ENCODE data around the gene AQP3.
"Not testable (repeated sequence)": the region's sequence is repeated elsewhere in the genome, so short reads cannot be mapped to it uniquely, and the experiment has no call there.

Gene AQP3

DNA sequence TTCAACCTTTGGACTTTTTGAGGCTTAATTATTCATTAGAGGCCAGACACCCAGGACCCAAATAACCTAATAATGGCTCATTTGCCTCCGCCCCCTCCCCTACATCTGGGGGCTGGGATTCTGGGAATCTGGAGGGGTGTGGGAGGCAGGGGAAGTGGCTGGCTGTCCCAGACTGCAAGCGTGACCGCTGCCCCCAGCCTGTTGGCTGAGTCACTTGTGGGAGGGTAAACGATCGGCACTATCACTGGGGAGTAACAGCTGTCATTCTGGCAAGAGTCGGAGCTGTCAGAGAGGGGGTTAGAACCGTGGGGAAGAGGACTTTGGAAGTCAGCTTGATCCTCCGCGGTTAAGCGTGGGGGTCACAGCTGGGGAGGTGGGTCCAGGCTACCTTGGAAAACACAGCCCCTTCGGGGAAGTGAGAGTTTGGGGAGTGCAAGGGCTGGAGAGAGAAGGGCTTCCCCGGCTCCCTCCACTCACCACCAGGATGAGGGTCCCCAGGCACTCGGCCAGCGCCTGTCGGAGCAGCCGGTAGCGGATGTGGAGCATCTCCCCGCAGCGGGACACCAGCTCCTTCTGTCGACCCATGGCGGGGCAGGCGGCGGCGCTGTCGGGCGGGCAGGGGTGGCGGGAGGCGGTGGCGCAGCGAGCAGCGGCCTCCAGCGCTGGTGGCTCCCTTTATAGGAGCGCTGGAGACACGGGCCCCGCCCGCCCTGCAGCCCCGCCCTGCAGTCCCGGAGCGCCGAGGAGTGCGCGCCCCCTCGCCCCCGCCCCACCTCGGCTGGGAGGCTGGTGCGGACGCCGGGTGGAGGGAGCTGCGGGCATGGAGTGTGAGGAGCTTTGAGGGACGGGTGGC is at the start of gene AQP3:
Gene AQP3 (minus strand): TSS at position 648 of the 853 bp plus-strand sequence. CDS start 63 bp downstream, at position 585.
- peak within 1 kb of the TSS; percentile 88 for H3K27ac Mint-ChIP-seq
- no peaks in the 10 kb centered on the region for H3K36me3 Mint-ChIP-seq
- H3K4me3 Mint-ChIP-seq = peak within 1 kb of the TSS; percentile 91
- H3K4me1 Mint-ChIP-seq = peaks cover 59% of the 10 kb centered on the region
- no peaks in the 10 kb centered on the region for H3K27me3 Mint-ChIP-seq
- no peaks in the 10 kb centered on the region for H3K9me3 Mint-ChIP-seq

DNA sequence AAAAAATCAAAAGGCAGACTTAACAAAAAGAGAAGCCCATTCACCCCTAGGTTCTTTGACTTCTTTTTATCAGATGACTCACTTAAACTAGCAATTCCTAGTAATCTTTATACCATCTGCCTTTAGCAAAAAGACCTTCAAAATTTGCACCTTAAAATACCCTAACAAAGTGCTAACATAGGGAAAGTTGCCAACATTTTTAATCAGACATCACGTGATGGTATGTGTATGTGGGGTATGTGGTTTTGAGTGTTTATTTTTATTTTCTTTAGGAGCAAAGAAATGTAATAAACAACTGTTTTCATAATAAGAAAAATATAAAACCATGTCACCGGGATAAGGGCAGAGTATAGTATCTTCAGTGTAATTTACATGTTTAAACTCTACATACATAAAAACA is 46.4 kb upstream of the AQP3 start:
- H3K4me3 Mint-ChIP-seq, H3K27ac Mint-ChIP-seq, H3K27me3 Mint-ChIP-seq, H3K4me1 Mint-ChIP-seq, H3K36me3 Mint-ChIP-seq, H3K9me3 Mint-ChIP-seq: not testable (repeated sequence)

DNA sequence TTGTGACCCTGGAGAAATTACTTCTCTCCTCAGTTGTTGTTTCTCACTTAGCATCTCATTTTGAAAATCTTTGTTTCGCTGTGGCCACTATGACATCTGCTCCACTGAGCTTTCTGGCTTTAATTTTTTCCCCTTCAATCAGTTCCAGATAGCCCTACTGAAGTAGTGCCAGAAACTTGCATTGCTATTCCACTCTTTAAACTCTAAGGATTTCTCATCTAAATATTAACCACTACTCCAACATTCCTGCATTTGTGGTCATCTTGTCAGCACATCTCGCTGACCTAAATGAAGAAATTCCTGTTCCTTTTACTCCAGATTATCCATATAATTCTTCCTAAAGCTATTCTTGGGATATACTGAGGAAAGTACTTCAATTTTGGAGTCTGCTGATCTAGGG is 41.7 kb upstream of the AQP3 start:
- Mint-ChIP-seq H3K36me3 (no peaks in the 10 kb centered on the region), H3K27me3 (no peaks in the 10 kb centered on the region), H3K4me3 (no peak overlapping the region), H3K27ac (no peak overlapping the region), H3K4me1 (no peaks in the 10 kb centered on the region), H3K9me3 (no peaks in the 10 kb centered on the region)

DNA sequence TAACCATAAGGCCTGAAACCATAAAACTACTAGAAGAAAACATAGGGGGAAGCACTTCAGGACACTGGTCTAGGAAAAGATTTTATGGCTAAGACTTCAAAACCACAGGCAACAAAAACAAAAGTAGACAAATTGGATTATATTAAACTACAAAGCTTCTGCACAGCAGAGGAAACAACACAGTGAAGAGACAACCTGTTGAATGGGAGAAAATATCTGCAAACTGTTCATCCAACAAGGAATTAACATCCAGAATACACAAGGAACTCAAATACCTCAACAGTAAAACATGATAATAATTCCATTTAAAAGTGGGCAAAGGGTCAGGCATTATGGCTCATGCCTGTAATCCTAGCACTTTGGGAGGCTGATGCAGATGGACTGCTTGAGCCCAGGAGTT is 37.9 kb upstream of the AQP3 start:
- H3K4me3 Mint-ChIP-seq, H3K4me1 Mint-ChIP-seq, H3K9me3 Mint-ChIP-seq, H3K27ac Mint-ChIP-seq, H3K27me3 Mint-ChIP-seq, H3K36me3 Mint-ChIP-seq: not testable (repeated sequence)

DNA sequence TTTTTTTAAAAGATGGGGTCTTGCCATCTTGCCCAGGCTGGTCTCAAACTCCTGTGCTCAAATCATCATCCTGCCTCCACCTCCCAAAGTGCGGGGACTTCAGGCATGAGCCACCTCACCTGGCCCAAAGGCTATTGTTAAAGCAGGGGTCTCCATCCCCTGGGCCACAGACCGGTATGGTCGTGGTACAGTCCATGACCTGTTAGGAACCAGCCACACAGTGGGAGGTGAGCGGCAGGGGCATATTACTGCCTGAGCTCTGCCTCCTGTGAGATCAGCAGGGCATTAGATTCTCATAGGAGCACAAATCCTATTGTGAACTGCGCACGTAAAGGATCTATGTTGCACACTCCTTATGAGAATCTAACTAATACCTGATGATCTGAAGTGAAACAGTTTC is 33.6 kb upstream of the AQP3 start:
- Mint-ChIP-seq H3K27me3 (no peaks in the 10 kb centered on the region), H3K4me3 (no peak overlapping the region), H3K9me3 (no peaks in the 10 kb centered on the region), H3K4me1 (no peaks in the 10 kb centered on the region), H3K36me3 (no peaks in the 10 kb centered on the region), H3K27ac (no peak overlapping the region)

DNA sequence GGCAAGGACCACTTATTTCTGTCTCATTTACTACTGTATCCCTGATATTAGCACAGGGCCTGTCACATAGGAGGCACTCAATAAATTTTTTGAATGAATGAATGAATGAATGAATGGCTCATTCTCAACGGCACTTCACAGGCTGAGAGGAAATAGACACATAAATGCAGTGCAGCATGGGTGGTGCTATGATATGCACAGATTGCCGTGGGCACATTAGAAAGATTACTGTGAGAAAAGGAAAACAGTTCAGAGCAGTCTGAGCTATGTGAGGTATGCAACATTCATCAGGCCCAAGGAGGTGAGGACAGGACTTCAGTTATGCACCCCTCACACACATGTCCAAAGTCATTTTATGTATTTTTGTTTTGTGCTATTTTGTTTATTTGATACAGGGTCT is 32.7 kb upstream of the AQP3 start:
- no peaks in the 10 kb centered on the region for H3K4me1 Mint-ChIP-seq
- no peak overlapping the region for H3K27ac Mint-ChIP-seq
- no peaks in the 10 kb centered on the region for H3K36me3 Mint-ChIP-seq
- H3K4me3 Mint-ChIP-seq = no peak overlapping the region
- no peaks in the 10 kb centered on the region for H3K9me3 Mint-ChIP-seq
- H3K27me3 Mint-ChIP-seq = no peaks in the 10 kb centered on the region

DNA sequence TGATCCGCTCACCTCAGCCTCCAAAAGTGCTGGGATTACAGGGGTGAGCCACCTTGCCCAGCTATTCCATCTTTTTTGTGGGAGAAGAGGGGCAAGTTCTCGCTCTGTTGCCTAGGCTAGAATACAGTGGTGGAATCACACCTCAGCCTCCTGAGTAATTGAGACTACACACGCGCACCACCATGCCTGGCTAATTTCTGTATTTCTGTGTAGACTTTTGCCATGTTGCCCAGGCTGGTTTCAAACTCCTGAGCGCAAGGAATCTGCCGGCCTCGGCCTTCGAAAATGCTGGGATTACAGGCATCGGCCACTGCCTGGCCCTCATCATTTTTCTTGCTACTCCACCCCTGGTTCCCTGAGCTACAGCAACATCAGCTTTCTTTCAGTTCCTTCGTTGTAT is 29.1 kb upstream of the AQP3 start:
- no peaks in the 10 kb centered on the region for H3K27me3 Mint-ChIP-seq
- peaks cover 22% of the 10 kb centered on the region for H3K4me1 Mint-ChIP-seq
- H3K27ac Mint-ChIP-seq = no peak overlapping the region
- H3K9me3 Mint-ChIP-seq = no peaks in the 10 kb centered on the region
- H3K36me3 Mint-ChIP-seq = peaks cover 5% of the 10 kb centered on the region
- H3K4me3 Mint-ChIP-seq = no peak overlapping the region

DNA sequence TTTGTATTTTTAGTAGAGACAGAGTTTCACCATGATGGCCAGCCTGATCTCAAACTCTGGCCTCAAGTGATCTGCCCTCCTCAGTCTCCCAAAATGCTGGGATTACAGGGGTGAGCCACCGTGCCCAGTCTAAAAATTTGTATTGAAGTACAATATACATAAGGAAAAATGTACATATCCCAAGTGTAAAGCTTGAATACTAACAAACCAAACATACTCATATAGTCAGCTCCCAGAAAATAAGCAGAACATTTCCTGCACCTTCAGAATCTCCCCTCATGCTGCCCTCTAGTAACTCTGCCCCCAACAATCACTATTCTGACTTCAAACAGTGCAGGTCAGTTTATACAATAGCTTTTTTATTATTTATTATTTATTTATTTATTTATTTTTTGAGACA is 28.0 kb upstream of the AQP3 start:
- Mint-ChIP-seq H3K36me3 (peaks cover 8% of the 10 kb centered on the region), H3K27me3 (no peaks in the 10 kb centered on the region), H3K4me1 (peaks cover 27% of the 10 kb centered on the region), H3K27ac (no peak overlapping the region), H3K9me3 (no peaks in the 10 kb centered on the region), H3K4me3 (peak overlapping the region; percentile 23)

DNA sequence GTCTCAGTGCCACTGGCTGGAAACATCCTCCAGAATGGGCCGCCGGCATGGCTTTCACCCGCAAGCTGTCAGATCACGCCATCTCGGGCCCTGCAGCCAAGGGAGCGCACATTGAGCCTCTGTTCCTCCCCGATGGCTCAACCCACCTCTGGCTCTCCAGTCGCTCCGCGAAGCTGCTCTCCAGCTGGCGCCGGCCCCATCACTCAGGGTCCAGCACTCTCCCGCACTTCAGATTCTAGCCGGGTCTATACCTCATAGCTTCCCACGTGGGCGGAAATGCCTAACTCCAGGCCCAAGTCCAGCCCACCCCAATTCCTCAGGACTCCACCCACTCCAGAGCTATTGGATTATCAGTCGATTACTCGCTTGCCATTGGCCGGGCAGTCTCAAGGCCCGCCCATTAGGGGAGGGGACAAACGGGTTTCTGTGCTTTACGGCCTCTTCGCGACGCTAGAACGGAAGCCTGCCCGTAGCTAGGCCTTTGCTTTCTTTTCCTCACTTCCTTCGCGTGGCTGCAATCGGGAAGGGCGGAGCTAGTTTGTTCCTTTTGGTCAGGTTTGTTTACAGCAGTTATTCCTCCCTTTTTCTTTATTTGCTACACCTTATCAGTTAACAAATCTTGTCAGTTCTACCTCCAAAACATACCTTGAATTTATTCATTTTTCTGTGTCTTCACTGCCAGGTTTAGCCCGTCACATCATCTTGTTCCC is 26.4 kb upstream of the AQP3 start, which contains the start of gene NOL6:
Gene NOL6 (minus strand): TSS at position 282 of the 710 bp plus-strand sequence. CDS start 82 bp downstream, at position 200.
- Mint-ChIP-seq H3K27ac (peak within 1 kb of the TSS; percentile 99), H3K36me3 (peaks cover 15% of the 10 kb centered on the region)

DNA sequence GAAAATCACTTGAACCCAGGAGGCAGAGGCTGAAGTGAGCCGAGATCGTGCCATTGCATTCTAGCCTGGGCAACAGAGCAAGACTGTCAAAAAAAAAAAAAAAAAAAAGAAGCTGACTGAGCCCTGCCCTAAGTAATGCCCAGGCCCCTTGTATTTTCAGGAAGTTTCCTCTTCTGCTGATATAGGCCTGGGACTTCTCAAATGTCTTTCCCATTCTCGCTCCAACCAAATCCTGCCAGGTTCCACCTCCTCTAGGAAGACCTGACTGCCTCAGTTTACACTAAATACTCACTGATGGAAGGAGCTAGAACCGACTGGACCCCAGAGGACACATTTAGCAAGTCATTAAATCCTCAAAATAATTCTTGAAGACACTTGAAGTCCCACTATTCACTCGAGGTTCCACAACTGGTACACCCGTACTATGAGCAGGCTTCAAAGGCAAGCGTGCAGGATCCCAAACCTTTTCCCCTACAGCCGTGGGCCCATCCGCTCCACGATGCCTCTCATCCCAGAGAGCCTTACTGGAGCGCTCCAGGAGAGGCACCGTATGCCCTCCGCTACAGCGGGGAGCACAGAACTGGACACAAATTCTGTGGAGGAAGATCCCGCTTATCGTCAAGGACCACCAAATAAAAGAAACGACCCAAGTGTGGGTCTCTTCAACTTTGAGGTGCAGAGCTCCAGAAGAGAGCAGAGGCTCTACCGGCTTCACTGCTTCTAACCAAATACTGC is 25.7 kb upstream of the AQP3 start:
- H3K4me1 Mint-ChIP-seq = peaks cover 30% of the 10 kb centered on the region
- no peaks in the 10 kb centered on the region for H3K9me3 Mint-ChIP-seq
- H3K27ac Mint-ChIP-seq = peak overlapping the region; percentile 99
- H3K27me3 Mint-ChIP-seq = no peaks in the 10 kb centered on the region
- H3K36me3 Mint-ChIP-seq = peaks cover 17% of the 10 kb centered on the region
- peak overlapping the region; percentile 100 for H3K4me3 Mint-ChIP-seq

More for the DNA sequence above, 26.4 kb upstream of the AQP3 start, which contains the start of gene NOL6:
- no peaks in the 10 kb centered on the region for H3K9me3 Mint-ChIP-seq
- peaks cover 30% of the 10 kb centered on the region for H3K4me1 Mint-ChIP-seq
- H3K4me3 Mint-ChIP-seq = peak within 1 kb of the TSS; percentile 100
- H3K27me3 Mint-ChIP-seq = no peaks in the 10 kb centered on the region

DNA sequence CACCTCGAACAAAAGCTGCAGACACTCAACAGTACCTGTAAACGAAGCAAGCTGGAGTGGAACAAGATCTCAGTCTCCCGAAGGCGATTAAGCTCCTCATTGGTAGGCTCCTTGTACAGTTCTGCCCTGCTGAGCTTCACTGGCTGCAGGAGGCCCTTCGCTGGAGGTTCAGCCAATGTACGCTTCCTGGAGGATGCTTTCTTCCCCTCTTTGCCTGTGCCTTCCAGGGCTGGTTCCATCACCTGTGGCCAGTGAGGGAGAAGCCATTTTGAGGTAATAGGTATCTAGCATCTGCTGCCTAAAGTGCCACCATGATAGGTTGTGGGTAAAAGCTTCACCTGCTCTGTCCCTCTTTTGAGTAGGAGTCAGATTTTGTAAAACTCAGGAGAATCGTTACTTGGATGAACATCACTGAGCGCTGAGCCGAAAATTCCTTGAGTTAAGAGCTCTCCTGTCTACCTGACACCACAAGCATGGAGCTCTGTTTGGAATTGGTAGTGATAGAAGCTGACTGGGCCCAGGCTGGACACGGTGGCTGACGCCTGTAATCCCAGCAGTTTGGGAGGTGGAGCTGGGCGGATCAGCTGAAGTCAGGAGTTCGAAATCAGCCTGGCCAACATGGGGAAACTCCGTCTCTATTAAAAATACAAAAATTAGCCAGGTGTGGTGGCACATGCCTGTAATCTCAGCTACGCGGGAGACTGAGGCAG is 24.9 kb upstream of the AQP3 start:
- Mint-ChIP-seq H3K27ac (no peak overlapping the region), H3K27me3 (no peaks in the 10 kb centered on the region), H3K4me3 (peak overlapping the region; percentile 100), H3K36me3 (peaks cover 18% of the 10 kb centered on the region), H3K9me3 (no peaks in the 10 kb centered on the region), H3K4me1 (peaks cover 30% of the 10 kb centered on the region)

DNA sequence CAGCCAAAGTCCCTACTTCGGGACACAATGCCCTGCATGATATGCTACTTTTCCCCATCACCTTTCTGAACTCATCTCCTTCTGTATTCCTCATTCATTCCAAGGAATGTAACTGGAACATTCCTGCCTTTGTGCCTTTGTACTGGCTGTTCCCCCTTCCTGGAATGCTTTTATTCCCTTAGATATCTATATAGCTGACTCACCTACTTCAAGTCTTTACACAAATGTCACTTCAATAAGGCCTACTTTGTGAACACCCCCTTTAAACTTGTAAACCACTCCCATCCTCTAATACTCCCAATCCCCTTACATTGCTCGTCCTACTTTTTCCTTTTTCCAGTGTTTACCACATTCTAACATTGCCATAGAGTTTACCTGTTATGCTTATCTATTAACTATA is 24.0 kb upstream of the AQP3 start:
- H3K9me3 Mint-ChIP-seq = no peaks in the 10 kb centered on the region
- H3K4me1 Mint-ChIP-seq = peaks cover 30% of the 10 kb centered on the region
- no peaks in the 10 kb centered on the region for H3K27me3 Mint-ChIP-seq
- H3K36me3 Mint-ChIP-seq = peaks cover 18% of the 10 kb centered on the region
- peak overlapping the region; percentile 38 for H3K27ac Mint-ChIP-seq
- H3K4me3 Mint-ChIP-seq = peak overlapping the region; percentile 100

DNA sequence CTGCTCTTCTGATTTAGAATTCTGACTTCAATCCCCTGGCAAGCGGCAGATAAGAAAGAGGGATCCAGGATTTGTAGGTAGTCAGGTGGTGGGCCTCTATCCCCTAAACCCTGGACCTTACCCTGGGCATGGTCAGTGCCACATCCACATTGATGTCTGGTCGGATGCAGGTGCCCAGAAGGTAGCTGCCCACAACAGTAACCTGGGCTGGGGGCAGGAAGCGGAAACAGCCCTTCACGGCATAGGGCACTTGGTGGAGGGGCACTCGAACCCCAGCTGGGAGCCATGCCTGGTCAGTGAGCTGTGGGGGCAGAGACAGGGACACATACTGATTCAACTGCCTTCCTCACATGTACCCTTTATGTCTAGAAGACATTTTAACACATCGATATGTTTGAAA is 22.5 kb upstream of the AQP3 start:
- Mint-ChIP-seq H3K27ac (no peak overlapping the region), H3K36me3 (peaks cover 18% of the 10 kb centered on the region), H3K4me3 (peak overlapping the region; percentile 20), H3K4me1 (peaks cover 30% of the 10 kb centered on the region), H3K27me3 (no peaks in the 10 kb centered on the region), H3K9me3 (no peaks in the 10 kb centered on the region)

DNA sequence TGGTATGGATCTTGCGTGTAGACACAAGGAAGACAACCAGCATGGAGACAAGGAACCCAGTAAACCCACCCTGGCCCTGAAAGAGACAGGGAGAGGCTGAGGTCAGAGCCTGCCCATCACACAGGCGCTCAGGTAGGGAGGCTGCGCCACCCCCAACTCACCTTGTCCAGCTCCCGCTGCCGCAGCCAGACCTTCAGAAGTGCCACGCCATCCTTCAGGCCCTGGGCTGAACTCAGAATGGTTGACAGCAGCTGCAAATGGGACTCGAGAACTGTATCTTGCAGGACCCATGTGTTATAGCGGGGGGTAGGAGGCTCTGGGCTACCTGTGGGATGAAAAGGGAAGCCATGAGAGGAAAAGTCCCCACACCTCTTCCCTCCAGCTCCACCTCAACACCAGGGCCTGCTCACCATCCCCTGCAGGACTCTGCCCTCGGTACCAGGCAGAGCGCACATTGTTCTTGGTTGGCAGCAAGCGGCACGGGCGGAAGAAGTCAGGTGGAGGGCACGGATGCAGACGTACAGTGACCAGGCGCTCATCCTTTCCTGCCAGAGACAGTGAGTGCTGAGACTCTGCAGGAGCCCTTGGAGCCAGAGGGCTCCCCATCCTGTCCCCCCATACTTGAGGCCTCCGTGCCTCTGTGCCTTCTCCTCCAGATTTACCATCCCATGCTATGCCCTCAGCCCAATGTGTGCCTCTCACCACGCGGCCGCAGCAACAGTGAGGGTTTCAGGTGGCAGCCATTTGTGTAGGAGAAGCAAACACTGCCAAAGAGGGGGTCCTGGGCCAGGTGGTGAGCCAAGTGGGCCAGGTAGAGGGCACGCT is 21.6 kb upstream of the AQP3 start:
- peaks cover 25% of the 10 kb centered on the region for H3K4me1 Mint-ChIP-seq
- H3K36me3 Mint-ChIP-seq = peaks cover 18% of the 10 kb centered on the region
- no peak overlapping the region for H3K4me3 Mint-ChIP-seq
- H3K27me3 Mint-ChIP-seq = no peaks in the 10 kb centered on the region
- H3K9me3 Mint-ChIP-seq = no peaks in the 10 kb centered on the region
- no peak overlapping the region for H3K27ac Mint-ChIP-seq

Measured in activated naive CD4-positive, alpha-beta T cell treated with anti-CD3 and anti-CD28 coated beads, Interleukin-2, amount 50 U/mL, for 24 hours (primary cell).